GM13977 (cell line): ENCODE measurements around the gene MPHOSPH10.
"Not testable (repeated sequence)": the region's sequence is repeated elsewhere in the genome, so short reads cannot be mapped to it uniquely, and the experiment has no call there.

Source experiments
- DNase-seq: peaks from one replicate; pipeline ENCODE4 v3.0.0; 2012; ENCODE audit warnings: low spot score
- in situ Hi-C: fragments of 300-500 bp; cut with MboI; formaldehyde crosslinking; loops from one replicate; pipeline ENCODE4 v1.12.0; 2022; ENCODE audit warnings: low sequenced_read_pairs, low pct_unique_long_range_greater_than_20kb, mixed read lengths, inconsistent platforms; ENCODE audit not compliant: unreplicated experiment
- TF ChIP-seq, protein P1 (sequence below): IDR thresholded peaks from 2 replicates; pipeline ENCODE4 v1.5.1; 2012; ENCODE audit warnings: mild to moderate bottlenecking, control low read depth; ENCODE audit not compliant: insufficient read depth; ENCODE audit errors: extremely low read depth, missing control alignments

The MPHOSPH10 gene

DNA sequence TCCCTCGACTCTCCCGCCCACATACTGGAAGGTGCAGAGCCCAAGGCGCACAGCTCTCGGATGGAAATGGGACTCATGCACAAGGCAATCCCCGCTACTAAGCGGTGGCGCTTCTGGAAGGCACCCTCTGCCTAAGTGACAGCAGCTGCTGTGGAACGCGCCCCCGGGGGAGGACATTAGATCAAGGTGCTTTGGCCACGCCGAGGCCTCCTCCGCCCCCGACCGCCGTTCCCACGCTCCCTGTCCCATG, 607 bp upstream of the MPHOSPH10 start:
- in situ Hi-C loops, result no loop called here
- TF ChIP-seq, protein P1, sequence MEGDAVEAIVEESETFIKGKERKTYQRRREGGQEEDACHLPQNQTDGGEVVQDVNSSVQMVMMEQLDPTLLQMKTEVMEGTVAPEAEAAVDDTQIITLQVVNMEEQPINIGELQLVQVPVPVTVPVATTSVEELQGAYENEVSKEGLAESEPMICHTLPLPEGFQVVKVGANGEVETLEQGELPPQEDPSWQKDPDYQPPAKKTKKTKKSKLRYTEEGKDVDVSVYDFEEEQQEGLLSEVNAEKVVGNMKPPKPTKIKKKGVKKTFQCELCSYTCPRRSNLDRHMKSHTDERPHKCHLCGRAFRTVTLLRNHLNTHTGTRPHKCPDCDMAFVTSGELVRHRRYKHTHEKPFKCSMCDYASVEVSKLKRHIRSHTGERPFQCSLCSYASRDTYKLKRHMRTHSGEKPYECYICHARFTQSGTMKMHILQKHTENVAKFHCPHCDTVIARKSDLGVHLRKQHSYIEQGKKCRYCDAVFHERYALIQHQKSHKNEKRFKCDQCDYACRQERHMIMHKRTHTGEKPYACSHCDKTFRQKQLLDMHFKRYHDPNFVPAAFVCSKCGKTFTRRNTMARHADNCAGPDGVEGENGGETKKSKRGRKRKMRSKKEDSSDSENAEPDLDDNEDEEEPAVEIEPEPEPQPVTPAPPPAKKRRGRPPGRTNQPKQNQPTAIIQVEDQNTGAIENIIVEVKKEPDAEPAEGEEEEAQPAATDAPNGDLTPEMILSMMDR, result no peak
- DNase-seq, result no peak

DNA sequence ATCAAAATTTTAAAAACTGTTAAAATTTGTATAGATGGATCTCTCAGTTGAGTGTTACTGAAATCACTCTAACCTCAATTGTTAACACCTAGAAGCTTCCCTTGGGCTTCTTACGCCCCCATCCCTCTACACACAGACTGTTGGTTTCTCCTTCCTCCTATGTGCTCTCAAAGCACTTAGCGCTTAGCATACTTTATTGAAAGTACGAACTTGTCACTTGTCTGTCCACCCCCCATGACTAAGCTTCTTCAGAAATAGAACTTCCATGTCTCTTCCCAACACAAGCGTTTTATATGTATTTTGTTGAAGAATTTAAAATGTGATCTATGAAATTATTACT, 441 bp downstream of the MPHOSPH10 start:
- no peak for DNase-seq
- in situ Hi-C loops, result no loop called here
- TF ChIP-seq, protein P1, result no peak

DNA sequence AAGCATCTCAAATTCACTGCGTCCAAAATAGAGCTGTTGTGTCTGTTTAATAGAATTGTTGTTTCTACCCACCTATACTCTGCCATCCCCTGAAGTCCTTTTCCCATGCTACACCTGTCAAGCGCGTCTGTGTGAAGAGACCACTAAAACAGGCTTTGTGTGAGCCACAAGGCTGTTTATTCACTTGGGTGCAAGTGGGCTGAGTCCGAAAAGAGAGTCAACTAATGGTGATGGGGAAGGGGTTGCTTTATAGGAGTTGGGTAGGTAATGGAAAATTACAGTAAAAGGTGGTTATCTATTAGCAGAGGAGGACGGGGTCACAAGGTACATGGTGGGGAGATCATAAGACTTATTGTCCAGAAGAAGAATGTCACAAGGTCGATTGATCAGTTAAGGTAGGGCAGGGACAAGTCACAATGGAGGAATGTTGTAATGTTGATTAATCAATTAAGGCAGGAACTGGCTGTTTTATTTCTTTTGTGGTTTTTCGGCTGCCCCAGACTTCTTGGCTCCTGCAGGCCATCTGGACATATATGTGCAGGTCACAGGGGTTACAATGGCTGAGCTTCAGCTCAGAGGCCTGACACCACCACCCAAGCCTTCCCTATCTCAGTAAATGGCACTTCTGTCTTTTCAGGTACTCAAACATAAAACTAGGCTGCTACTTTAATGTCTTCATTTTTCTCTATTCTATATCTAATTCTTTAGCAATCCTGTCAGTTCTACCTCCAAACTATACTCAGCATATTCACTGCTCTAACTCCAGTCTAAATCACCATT, 1.1 kb downstream of the MPHOSPH10 start:
- in situ Hi-C loops, DNase-seq: not testable (repeated sequence)

DNA sequence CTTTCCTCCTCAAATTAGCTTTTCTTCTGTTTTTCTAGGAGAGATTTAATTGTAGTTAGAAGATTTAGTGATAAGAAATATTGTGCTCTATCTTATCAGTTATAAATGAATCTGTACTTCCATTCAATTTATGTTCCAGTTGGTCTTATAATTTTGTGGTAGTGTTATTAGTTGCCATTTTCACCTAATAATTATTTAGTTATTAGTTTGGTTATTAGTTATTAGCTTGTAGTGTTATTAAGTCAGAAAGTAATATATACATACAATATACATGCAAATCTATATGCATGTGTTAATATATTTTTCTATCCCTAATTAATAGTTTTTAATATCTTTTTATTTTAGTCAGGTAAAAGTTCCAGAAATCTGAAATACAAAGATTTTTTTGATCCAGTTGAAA, 3.2 kb downstream of the MPHOSPH10 start:
- in situ Hi-C loops, result no loop called here
- no peak for DNase-seq
- TF ChIP-seq, protein P1, result no peak

DNA sequence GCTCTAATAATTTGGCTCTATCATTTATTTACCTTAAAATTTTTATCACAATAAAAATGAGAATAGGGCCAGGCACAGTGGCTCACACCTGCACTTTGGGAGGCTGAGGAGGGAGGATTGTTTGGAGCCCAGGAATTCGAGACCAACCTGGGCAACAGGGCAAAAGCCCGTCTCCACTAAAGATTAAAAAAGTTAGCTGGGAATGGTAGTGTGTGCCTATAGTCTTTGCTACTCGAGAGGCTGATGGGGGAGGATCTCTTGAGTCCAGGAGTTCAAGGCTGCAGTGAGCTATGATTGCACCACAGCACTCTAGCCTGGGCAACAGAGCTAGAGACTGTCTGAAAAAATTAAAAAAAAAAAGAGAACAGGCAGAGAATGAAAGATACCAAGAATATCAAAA, 5.7 kb downstream of the MPHOSPH10 start:
- TF ChIP-seq, protein P1, result no peak
- DNase-seq, result no peak
- in situ Hi-C loops, result no loop called here

DNA sequence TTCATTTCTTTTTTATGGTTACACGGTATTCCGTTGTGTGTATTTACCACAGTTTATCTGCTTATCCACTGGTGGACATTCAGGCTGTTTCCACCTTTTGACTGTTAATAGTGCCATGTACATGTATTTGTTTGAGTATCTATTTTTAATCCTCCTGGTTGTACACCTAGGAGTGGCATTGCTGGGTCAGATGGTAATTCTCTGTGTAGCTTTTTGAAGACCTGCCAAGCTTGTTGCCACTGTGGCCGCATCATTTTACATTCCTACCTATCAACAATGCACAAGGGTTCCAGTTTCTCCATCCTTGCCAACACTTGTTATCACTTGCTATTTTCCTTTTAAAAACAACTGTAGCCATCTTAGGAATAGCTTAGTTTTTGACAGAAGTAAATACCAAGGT, 13.3 kb downstream of the MPHOSPH10 start:
- TF ChIP-seq, protein P1, result no peak
- DNase-seq, result no peak
- in situ Hi-C loops, result no loop called here

DNA sequence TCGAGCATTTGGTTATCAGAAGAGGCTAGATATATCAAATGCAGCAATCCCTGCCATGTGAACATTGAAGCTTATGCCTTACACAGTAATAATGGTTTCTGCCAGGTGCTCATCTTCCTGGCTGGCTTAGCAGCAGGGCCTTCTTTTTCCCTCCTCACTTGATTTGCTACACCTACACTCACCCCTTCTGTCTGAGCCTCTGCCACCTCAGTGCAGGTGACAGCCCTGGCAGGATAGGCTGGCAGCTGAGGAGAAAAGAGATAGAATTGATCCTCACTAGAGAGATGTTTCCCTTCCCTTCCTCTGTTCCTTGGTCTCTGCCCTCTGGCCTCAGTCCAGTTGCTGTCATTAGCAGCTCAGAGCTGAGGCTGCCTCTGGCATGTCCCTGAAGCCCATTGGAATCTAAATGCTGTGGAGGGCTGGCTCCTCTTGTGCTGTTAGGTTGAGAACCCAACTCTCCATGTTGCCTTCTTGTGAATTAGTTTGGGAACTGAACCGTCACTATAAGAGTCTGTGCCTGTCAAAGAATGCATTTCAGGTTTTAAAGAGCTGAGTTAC, 18.2 kb downstream of the MPHOSPH10 start:
- no peak for DNase-seq
- TF ChIP-seq, protein P1, result no peak
- in situ Hi-C loops, result no loop called here
